ENCODE results near the gene IQCK. TPM values are rescaled to one million over a fixed set of nuclear protein-coding genes. Genes with fewer than 3 reads are reported as not detected.

Gene IQCK
- total RNA-seq, 1 donor from 2014 or later: not detected

DNA sequence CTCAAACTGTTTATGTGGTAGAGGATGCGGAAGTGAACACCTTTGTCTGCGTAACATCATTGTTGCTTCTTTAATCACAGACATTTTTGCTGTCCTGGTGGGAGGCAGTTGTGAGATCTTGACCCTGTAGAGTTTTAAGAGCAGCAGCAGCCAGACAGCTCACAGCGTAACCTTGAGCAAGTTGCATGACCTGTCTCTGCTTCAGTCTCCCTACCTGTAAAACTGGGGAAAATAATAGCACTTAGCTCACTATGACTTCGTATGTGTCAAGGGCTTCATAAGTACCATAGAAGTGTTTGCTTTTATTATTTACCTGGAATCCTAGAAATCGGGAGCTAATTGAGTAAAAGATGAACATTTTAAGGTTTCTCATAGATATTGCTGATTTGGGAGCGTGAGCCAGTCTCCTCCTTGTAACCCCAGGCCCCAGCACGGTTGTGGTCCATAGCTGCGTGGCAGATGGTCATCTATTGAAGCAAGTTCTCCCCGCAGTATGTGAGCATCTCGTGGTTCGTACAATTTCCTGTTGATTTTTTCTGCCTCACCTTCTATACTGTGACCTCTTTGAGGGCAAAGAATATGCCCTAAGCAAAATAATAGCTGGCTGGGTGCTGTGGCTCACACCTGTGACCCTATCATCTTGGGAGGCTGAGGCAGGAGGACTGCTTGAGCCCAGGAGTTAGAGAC is 132.2 kb downstream of the IQCK start:
- no peak overlapping the region for H3K27ac ChIP-seq
- intact Hi-C loops (cut with DNase I): no loop called here

GRCh38 chr16:19851476-19851875 is 133.4 kb downstream of the IQCK start:
- H3K9me3 ChIP-seq: no peaks in the 10 kb centered on the region
- H3K4me1 ChIP-seq: no peaks in the 10 kb centered on the region
- no peak for TF ChIP-seq CTCF (IDR thresholded peaks at IDR 0.05)
- no peak for DNase-seq (ENCODE audit: low spot score in 2 of 2)
- no peak overlapping the region for H3K4me3 ChIP-seq
- H3K27ac ChIP-seq: no peak overlapping the region
- no peaks in the 10 kb centered on the region for H3K36me3 ChIP-seq
- H3K27me3 ChIP-seq: no peaks in the 10 kb centered on the region
- intact Hi-C loops (cut with DNase I): no loop called here

More for the DNA sequence above, 132.2 kb downstream of the IQCK start:
- Histone ChIP-seq H3K36me3 (no peaks in the 10 kb centered on the region), H3K27me3 (no peaks in the 10 kb centered on the region), H3K9me3 (no peaks in the 10 kb centered on the region), H3K4me1 (no peaks in the 10 kb centered on the region), H3K4me3 (no peak overlapping the region)
- DNase-seq (ENCODE audit: low spot score in 2 of 2): no peak
- TF ChIP-seq CTCF (IDR thresholded peaks at IDR 0.05): no peak

- intact Hi-C loops (cut with DNase I): no loop called here
Observed at GRCh38 chr16:19853132-19853741, 135.2 kb downstream of the IQCK start.

DNA sequence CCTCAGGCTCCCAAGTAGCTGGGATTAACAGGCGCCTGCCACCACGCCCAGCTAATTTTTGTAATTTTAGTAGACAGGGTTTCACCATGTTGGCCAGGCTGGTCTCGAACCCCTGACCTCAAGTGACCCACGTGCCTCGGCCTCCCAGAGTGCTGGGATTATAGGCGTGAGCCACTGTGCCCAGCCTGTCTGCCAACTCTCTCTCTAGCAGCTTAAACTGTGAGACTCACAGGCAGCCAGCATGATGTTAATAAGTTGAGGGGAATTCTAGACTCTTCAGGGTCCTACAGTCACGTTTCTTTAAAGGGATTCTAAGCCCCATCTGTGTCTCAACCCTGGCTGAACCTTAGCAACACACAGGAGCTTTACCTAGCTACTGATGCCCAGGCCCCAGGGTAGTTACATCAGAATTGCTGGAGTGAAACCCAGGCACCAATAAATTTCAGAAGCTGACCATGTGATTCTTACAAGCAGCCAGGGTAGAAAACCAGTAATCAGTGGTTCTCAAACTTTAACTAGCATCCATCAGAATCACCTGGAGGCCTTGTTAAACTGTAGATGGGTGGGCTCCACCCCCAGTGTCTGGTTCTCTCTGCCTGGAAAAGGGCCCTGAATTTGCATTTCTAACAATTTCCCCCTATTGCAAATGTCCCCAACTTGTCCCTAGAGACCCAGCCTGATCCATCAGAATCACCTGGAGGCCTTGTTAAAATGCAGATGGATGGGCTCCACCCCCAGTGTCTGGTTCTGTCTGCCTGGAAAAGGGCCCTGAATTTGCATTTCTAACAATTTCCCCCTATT is 135.9 kb downstream of the IQCK start:
- Histone ChIP-seq H3K27me3 (no peaks in the 10 kb centered on the region), H3K36me3 (no peaks in the 10 kb centered on the region), H3K27ac (no peak overlapping the region), H3K4me1 (no peaks in the 10 kb centered on the region), H3K4me3 (no peak overlapping the region), H3K9me3 (no peaks in the 10 kb centered on the region)
- no peak for TF ChIP-seq CTCF (IDR thresholded peaks at IDR 0.05)
- intact Hi-C loops (cut with DNase I): no loop called here
- DNase-seq (ENCODE audit: low spot score in 2 of 2): no peak

More at GRCh38 chr16:19853132-19853741, 135.2 kb downstream of the IQCK start:
- Histone ChIP-seq H3K27me3 (no peaks in the 10 kb centered on the region), H3K4me3 (no peak overlapping the region), H3K36me3 (no peaks in the 10 kb centered on the region), H3K9me3 (no peaks in the 10 kb centered on the region), H3K27ac (no peak overlapping the region), H3K4me1 (no peaks in the 10 kb centered on the region)
- no peak for DNase-seq (ENCODE audit: low spot score in 2 of 2)
- no peak for TF ChIP-seq CTCF (IDR thresholded peaks at IDR 0.05)

GRCh38 chr16:19854543-19854876 is 136.4 kb downstream of the IQCK start:
- no peak for TF ChIP-seq CTCF (IDR thresholded peaks at IDR 0.05)
- Histone ChIP-seq H3K27me3 (no peaks in the 10 kb centered on the region), H3K4me1 (no peaks in the 10 kb centered on the region), H3K36me3 (no peaks in the 10 kb centered on the region), H3K4me3 (no peak overlapping the region), H3K27ac (no peak overlapping the region), H3K9me3 (no peaks in the 10 kb centered on the region)
- intact Hi-C loops (cut with DNase I): no loop called here
- no peak for DNase-seq (ENCODE audit: low spot score in 2 of 2)
